Femur (tissue), 1 donor: ENCODE data around the gene CCDC154.

ENCODE experiments used
- DNase-seq: peaks from one replicate; pipeline ENCODE4 v3.0.0-alpha.2; 2017

CCDC154 gene

DNA sequence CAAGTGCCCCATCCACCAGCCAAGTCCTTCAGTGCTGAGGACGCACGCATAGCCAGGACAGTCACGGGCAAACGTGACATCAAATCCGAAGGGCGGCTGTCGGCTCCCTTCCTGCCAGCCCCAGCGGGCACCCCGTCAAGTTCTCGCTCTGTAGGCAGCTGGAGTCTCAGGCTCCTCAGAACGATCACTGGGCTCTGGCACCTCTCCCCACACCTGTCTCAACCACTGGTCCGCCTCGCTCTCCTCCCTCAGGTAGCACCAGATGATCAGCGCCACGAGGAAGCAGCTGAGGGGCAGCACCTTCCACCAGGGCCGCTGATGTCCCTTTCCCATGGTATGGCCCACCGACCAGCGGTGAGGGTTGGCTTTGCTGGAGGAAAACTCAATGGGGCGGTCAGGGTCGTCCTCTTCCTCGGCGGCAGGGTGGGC lies 24.2 kb downstream of the CCDC154 start:
- no peak for DNase-seq

- DNase-seq: no peak
Observed at GRCh38 chr16:1416521-1416941, 27.8 kb downstream of the CCDC154 start.

GRCh38 chr16:1414532-1415260 lies 29.7 kb downstream of the CCDC154 start, which contains the start of gene UNKL:
Gene UNKL, minus strand, starts transcription at chr16:1414704. Its CDS starts 13 bp downstream, at chr16:1414691.
- DNase-seq: peak; percentile 86

- DNase-seq: peak; percentile 70
Observed at GRCh38 chr16:1413684-1414531, 30.4 kb downstream of the CCDC154 start.

DNA sequence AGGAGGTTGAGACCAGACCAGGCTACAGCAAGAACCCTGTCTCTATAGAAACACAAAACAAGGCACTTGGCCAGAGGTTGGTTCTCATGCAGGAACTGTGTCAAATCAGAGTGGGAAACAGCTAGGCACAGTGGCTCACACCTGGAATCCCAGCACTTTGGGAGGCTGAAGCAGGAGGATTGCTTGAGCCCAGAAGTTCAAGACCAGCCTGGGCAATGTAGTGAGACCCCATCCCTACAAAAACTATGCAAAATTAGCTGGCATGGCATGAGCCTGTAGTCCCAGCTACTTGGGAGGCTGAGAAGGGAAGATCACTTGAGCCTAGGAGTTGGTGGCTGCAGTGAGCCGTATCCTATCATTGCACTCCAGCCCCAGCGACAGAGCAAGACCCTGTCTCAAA lies 31.5 kb downstream of the CCDC154 start:
- no peak for DNase-seq

DNA sequence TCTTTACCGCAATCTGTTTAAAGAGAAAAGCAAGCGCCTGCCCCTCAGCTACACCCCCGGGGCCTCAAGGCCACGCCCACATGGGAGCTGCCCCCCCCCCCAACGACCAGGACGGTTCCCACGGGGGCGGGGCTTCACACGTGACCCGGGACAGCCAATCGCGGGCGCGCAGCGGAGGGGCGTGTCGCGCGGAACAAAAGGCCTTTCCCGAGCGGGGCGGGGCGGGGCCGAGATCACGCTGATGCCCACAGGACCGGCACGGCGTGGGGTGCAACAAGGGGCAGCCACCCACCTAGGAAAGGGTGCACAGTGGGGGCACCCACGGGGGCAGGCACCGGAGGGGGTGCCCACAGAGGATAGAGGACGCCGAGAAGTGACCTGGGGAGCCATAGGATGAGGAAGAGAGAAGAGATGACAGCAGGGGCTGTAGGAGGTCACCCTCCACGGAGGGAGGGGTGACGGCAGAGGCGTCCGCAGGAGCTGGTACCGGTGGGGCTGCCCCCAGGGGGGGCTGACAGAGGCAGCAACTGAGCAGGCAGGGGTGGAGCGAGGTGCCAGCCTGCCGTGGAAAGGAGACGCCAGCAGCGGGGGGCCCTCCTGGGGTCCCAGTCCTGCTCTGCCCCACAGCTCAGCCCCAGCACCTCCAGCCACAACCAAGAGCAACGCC lies 36.1 kb downstream of the CCDC154 start:
- peak; percentile 95 for DNase-seq

DNA sequence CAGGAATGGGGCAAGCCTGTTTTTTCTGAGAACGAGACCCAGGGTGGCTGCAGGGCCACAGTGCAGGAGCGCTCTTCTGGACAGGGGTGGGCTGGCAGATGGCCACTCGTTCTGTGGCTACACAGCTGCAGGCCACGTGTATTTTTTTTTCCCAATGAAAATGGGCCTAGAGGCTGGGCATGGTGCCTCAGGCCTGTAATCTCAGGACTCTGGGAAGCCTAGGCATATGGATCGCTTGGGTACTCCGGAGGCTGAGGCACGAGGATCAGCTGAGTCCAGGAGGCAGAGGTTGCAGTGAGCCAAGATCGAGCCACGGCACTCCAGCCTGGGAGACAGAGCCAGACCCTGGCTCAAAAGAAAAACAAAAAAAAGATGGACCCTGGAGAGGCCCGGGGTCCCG lies 36.6 kb downstream of the CCDC154 start:
- no peak for DNase-seq

- DNase-seq: no peak
Observed at GRCh38 chr16:1403733-1404132, 40.6 kb downstream of the CCDC154 start.

DNA sequence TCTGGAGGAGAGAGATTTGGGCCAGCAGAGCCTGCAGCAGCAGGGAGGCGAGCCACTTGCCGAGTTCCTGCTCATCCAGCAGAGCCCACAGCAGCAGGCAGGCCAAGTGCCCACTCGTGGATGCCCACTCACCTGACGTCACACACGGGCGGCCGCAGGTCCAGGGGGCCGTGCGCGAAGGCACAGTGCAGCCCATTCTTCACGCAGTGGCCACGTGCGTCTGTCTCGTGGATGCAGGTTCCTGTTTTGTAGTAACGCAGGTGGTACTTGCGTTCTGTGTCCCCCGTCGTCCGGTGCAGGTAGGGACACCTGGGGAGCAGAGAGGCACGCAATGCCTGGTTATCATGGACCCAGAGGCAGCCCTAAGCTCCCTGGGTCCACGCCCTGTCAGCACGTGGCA lies 41.3 kb downstream of the CCDC154 start:
- DNase-seq: no peak

- no peak for DNase-seq
Observed at GRCh38 chr16:1401758-1402154, 42.6 kb downstream of the CCDC154 start.

DNA sequence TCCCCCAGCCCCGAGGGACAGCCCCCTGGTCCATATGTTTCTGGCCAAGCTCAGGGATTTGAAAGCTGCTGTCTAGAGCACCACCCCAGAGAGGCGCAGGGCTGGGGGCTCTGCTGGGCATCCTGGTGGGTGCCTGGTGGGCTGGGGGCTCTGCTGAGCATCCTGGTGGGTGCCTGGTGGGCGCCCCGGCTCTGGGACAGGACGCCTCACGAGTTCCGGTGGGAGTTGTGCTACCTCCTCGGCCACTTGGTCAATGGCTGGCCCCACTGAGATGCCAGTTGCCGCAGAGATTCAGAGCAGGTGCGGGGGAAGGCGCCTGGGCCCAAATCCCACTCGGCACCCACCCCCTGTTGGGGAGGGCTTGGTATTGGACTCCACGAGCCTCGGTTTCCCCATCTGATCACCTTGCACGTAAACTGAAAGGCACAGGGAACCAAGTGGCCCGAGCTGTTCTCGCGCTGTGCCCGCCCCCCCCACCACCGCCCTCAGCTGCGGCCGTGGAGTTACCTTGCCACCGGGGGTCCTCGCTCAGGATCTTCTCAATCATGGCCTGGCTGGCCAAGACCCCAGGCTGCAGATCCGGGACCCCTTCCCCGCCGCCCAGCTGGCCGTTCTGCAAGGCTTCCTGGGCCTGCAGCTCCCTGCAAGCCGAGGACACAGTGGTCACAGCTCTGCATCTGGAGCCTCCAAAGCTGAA lies 43.1 kb downstream of the CCDC154 start:
- DNase-seq: no peak

- DNase-seq: no peak
Observed at GRCh38 chr16:1398826-1399581, 45.4 kb downstream of the CCDC154 start.

GRCh38 chr16:1398351-1398750 lies 46.0 kb downstream of the CCDC154 start:
- no peak for DNase-seq

DNA sequence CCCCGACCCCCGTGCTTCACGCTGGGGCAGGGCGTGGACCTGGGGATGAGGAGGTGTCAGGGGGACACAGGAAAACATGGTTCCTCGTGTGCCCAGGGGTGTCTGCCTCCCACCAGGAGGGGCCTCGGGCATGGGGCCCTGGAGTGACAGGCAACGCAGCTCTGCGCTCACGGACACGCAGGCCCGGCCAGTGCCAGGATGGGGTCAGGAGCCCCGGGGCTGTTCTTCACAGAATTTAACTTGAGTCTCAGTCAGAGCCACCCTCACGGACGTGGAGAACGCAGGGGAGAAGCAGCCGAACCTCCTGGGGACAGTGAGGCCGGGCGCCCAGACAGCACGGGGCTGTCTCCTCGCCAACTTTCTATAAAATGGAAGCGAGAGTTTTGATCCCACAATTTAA lies 46.6 kb downstream of the CCDC154 start:
- no peak for DNase-seq

- no peak for DNase-seq
Observed at GRCh38 chr16:1395444-1396031, 48.8 kb downstream of the CCDC154 start.

GRCh38 chr16:1394367-1394951 lies 49.9 kb downstream of the CCDC154 start:
- no peak for DNase-seq

- no peak for DNase-seq
Observed at GRCh38 chr16:1393613-1394176, 50.7 kb downstream of the CCDC154 start.

DNA sequence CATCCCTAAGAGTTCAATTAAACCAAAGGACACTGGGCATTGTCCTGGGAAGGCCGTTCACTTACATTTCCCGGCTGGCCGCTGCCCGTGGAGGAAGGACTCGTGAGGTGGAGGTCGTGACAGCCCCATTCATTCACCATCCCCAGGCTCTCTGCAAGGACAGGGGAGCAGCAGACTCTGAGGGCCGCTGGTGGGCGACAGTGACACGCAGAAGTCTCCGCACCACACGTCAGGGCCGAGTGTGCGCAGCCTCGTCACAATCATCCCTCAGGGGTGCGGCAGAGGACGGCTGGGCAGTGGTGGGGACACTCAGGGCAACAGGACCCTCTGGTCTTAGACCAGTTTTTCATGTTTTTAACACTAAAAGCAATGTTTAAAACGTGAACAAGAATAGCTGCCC lies 51.5 kb downstream of the CCDC154 start:
- DNase-seq: no peak

GRCh38 chr16:1390239-1390779 lies 54.0 kb downstream of the CCDC154 start:
- no peak for DNase-seq

DNA sequence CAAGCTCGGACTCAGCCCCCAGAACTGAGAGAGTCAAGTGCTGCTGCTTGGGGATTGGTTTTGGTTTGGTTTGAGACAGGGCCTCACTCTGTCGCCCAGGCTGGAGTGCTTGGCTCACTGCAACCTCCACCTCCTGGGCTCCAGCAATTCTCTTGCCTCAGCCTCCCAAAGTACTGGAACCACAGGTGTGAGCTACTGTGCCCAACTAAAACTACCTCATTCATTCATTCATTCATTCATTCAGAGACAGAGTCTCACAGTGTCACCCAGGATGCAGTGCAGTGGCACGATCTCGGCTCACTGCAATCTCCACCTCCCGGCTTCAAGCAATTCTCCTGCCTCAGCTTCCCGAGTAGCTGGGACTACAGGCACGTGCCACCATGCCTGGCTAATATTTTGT lies 54.6 kb downstream of the CCDC154 start:
- DNase-seq: no peak

- no peak for DNase-seq
Observed at GRCh38 chr16:1387331-1387730, 57.0 kb downstream of the CCDC154 start.
